Keratinocyte (primary cell): ENCODE measurements around the gene TSPEAR. TPM values are rescaled to one million over a fixed set of nuclear protein-coding genes. Genes with fewer than 3 reads are reported as not detected.

Experiments used
- DNase-seq: peaks from one replicate; pipeline ENCODE4 v3.0.0-alpha.2; 2011; ENCODE audit warnings: low read depth, missing footprints, low spot score
- FAIRE-seq: peaks from 2 replicates; lab custom pipeline; 2011; peaks lifted over from hg19 to GRCh38; lab: Jason Lieb, UNC
- H2AFZ ChIP-seq: 2 replicates; pipeline ENCODE4 v1.6.0; 2012; ENCODE audit warnings: low read length, control low read depth, inconsistent platforms; ENCODE audit not compliant: control insufficient read depth
- H3K27ac ChIP-seq: 2 replicates; pipeline ENCODE4 v1.5.1; 2011; ENCODE audit warnings: low read length; ENCODE audit not compliant: control insufficient read depth, insufficient read depth
- H3K27me3 ChIP-seq: 3 replicates; pipeline ENCODE4 v1.6.0; 2011; ENCODE audit warnings: low read length; ENCODE audit not compliant: control insufficient read depth, insufficient read depth; ENCODE audit errors: extremely low read depth
- H3K36me3 ChIP-seq, 2 experiments: 2 replicates in 1 of 2; 3 replicates in 1 of 2; pipeline ENCODE4 v1.5.1; 2011; ENCODE audit warnings: low read length in 2 of 2, mild to moderate bottlenecking in 1 of 2; ENCODE audit not compliant: control insufficient read depth in 2 of 2, insufficient read depth in 2 of 2; ENCODE audit errors: extremely low read depth in 1 of 2
- H3K4me1 ChIP-seq: 3 replicates; pipeline ENCODE4 v1.5.1; 2011; ENCODE audit warnings: low read length; ENCODE audit not compliant: control insufficient read depth, insufficient read depth; ENCODE audit errors: extremely low read depth
- H3K4me2 ChIP-seq: 3 replicates; pipeline ENCODE4 v1.6.0; 2011; ENCODE audit warnings: low read depth, low read length; ENCODE audit not compliant: control insufficient read depth, insufficient read depth; ENCODE audit errors: extremely low read depth
- H3K4me3 ChIP-seq, 3 experiments: fragments of 200-600 bp in 1 of 3; sonication (generic) in 1 of 3; 2 replicates in 2 of 3; 3 replicates in 1 of 3; pipeline ENCODE4 v1.5.1; 2011 to 2016; ENCODE audit warnings: low read length in 3 of 3, mild to moderate bottlenecking in 3 of 3, control low read depth in 2 of 3, inconsistent platforms in 1 of 3, low read depth in 1 of 3, mixed read lengths in 1 of 3, mixed run types in 1 of 3, moderate library complexity in 1 of 3; ENCODE audit not compliant: control insufficient read depth in 2 of 3, insufficient read depth in 2 of 3; ENCODE audit errors: extremely low read depth in 1 of 3
- H3K79me2 ChIP-seq: 2 replicates; pipeline ENCODE4 v1.6.0; 2012; ENCODE audit warnings: low read length; ENCODE audit not compliant: control insufficient read depth, insufficient read depth
- H3K9ac ChIP-seq: 3 replicates; pipeline ENCODE4 v1.6.0; 2011; ENCODE audit warnings: low read length; ENCODE audit not compliant: control insufficient read depth, insufficient read depth; ENCODE audit errors: extremely low read depth
- H3K9me1 ChIP-seq: 3 replicates; pipeline ENCODE4 v1.6.0; 2011; ENCODE audit warnings: low read length; ENCODE audit not compliant: control insufficient read depth, insufficient read depth; ENCODE audit errors: extremely low read depth
- H3K9me3 ChIP-seq: 2 replicates; pipeline ENCODE4 v1.5.1; 2012; ENCODE audit warnings: low read depth, low read length; ENCODE audit not compliant: control insufficient read depth
- H4K20me1 ChIP-seq: 3 replicates; pipeline ENCODE4 v1.6.0; 2011; ENCODE audit warnings: low read length; ENCODE audit not compliant: control insufficient read depth, insufficient read depth; ENCODE audit errors: extremely low read depth
- EZH2 ChIP-seq: IDR thresholded peaks from one replicate; pipeline ENCODE4 v1.6.1; 2012; ENCODE audit warnings: inconsistent platforms, mild to moderate bottlenecking, low read length, moderate library complexity
- dilution Hi-C: fragments of 300-500 bp; cut with MboI; formaldehyde crosslinking; loops from one replicate; pipeline ENCODE4 v1.7.0; 2020; ENCODE audit warnings: low sequenced_read_pairs; ENCODE audit not compliant: extremely low pct_ligation_motif_present
- polyA plus RNA-seq, 5 experiments: library from polyadenylated mRNA; depleted of rRNA in 3 of 5; stranded (reverse) in 3 of 5; stranded (forward) in 1 of 5; unstranded in 1 of 5; fragments of >200 nt; gene quantifications; 1 replicate in 1 of 5; 2 replicates in 3 of 5; 3 replicates in 1 of 5; pipeline versions ENCODE4 v1.2.1 to v1.2.3, GENCODE V29; 2011 to 2012; ENCODE audit warnings: missing spikeins in 2 of 5, low read depth in 1 of 5, low replicate concordance in 1 of 5
- TF ChIP-seq, protein P1 (sequence below), 3 experiments: IDR thresholded peaks in 1 of 3; conservative IDR thresholded peaks in 1 of 3; optimal IDR thresholded peaks in 1 of 3; 2 replicates in 2 of 3; 3 replicates in 1 of 3; pipeline versions ENCODE3 to v1.5.1; 2011; ENCODE audit warnings: low read length in 3 of 3, mild to moderate bottlenecking in 3 of 3, moderate library complexity in 2 of 3, control low read depth in 1 of 3, inconsistent platforms in 1 of 3; ENCODE audit not compliant: insufficient read depth in 2 of 3; ENCODE audit errors: extremely low read depth in 1 of 3

The TSPEAR gene
- polyA plus RNA-seq, 1 donor (not counting 4 experiments of a cell fraction or from before 2014, with no cell fraction given) = 0.12 TPM

DNA sequence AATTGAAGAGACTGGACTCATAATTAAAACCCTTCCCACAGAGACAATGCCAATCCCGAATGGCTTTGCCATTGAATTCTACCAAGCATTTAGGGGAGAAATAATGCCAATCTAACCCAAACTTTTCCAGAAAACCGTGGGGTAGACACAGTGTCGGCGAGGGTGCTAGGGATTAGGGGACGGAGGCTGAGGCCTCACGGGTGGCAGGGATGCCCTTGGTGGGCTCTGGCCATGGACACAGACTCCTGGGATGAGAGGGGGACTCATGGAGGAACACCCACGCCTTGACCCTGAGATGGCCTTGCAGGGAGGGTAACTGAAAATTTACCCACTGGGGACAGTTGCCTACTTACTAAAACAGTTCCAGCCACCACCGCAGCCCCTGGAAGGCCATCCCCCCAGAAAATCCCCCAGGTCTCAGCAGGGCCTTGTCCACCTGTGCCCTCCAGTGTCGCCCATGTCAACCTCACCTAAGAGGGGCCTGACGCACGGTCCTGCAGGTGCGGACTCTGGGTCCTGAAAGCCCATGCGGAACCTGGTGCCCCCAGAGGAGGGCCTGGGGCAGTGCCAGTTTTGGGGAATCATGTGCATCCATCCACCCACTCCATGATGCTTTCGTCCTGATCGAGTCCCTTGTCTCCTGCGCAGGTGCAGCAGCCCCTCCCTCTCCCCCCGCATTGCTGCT, 132.9 kb downstream of the TSPEAR start:
- FAIRE-seq = no peak
- DNase-seq = no peak
- Histone ChIP-seq H3K79me2 (no peaks in the 10 kb centered on the region), H3K36me3 (no peaks in the 10 kb centered on the region), H3K4me3 (no peak overlapping the region), H3K4me1 (no peaks in the 10 kb centered on the region), H4K20me1 (no peaks in the 10 kb centered on the region), H3K27ac (no peak overlapping the region), H3K9ac (no peak overlapping the region), H3K27me3 (no peaks in the 10 kb centered on the region), H3K9me1 (no peaks in the 10 kb centered on the region), H2AFZ (no peak overlapping the region), H3K4me2 (no peak overlapping the region), H3K9me3 (peaks cover 11% of the 10 kb centered on the region)
- dilution Hi-C loops = no loop called here
- TF ChIP-seq, protein P1, sequence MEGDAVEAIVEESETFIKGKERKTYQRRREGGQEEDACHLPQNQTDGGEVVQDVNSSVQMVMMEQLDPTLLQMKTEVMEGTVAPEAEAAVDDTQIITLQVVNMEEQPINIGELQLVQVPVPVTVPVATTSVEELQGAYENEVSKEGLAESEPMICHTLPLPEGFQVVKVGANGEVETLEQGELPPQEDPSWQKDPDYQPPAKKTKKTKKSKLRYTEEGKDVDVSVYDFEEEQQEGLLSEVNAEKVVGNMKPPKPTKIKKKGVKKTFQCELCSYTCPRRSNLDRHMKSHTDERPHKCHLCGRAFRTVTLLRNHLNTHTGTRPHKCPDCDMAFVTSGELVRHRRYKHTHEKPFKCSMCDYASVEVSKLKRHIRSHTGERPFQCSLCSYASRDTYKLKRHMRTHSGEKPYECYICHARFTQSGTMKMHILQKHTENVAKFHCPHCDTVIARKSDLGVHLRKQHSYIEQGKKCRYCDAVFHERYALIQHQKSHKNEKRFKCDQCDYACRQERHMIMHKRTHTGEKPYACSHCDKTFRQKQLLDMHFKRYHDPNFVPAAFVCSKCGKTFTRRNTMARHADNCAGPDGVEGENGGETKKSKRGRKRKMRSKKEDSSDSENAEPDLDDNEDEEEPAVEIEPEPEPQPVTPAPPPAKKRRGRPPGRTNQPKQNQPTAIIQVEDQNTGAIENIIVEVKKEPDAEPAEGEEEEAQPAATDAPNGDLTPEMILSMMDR (optimal IDR thresholded peaks at IDR 0.05 in 1 of 3, IDR thresholded peaks at IDR 0.05 in 1 of 3, conservative IDR thresholded peaks at IDR 0.05 in 1 of 3; ENCODE audit: extremely low read depth in 1 of 3, insufficient read depth in 2 of 3, low read length in 3 of 3) = no peak
- no peak for TF ChIP-seq EZH2

DNA sequence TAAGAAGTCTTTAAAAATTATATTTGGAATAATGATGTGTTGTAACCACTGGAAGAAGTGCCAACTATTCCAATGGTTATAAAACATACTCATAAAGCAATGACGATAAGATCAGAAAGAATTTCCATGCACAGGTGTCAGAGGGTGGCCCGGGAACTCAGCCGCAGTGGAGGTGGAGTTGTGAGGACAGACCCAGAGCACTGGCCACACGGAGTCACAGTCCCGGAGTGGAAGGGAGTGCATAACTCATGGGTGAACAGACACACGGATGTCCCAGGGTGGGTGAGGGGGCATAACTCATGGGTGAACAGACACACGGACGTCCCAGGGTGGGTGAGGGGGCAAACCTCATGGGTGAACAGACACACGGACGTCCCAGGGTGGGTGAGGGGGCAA, 135.3 kb downstream of the TSPEAR start:
- H3K4me1 ChIP-seq = no peaks in the 10 kb centered on the region
- no peak overlapping the region for H3K9ac ChIP-seq
- no peak overlapping the region for H3K27ac ChIP-seq
- H4K20me1 ChIP-seq = no peaks in the 10 kb centered on the region
- no peaks in the 10 kb centered on the region for H3K79me2 ChIP-seq
- no peaks in the 10 kb centered on the region for H3K9me1 ChIP-seq
- no peaks in the 10 kb centered on the region for H3K27me3 ChIP-seq
- peaks cover 5% of the 10 kb centered on the region for H3K9me3 ChIP-seq
- DNase-seq (no peak), FAIRE-seq (no peak)
- H2AFZ ChIP-seq = no peak overlapping the region
- H3K36me3 ChIP-seq = no peaks in the 10 kb centered on the region
- dilution Hi-C loops = no loop called here
- no peak for TF ChIP-seq EZH2
- TF ChIP-seq, protein P1 (optimal IDR thresholded peaks at IDR 0.05 in 1 of 3, IDR thresholded peaks at IDR 0.05 in 1 of 3, conservative IDR thresholded peaks at IDR 0.05 in 1 of 3; ENCODE audit: extremely low read depth in 1 of 3, insufficient read depth in 2 of 3, low read length in 3 of 3) = no peak
- no peak overlapping the region for H3K4me2 ChIP-seq
- no peak overlapping the region for H3K4me3 ChIP-seq
